SK-N-MC (cell line): ENCODE measurements around the gene SEM1.
"Not testable (repeated sequence)": the region's sequence is repeated elsewhere in the genome, so short reads cannot be mapped to it uniquely, and the experiment has no call there.

Source experiments
- DNase-seq: peaks from one replicate; pipeline ENCODE4 v3.0.0-alpha.2; 2011; ENCODE audit warnings: low read depth, low spot score
- H3K27ac ChIP-seq: fragments of 200-600 bp; sonication (generic); 2 replicates; pipeline ENCODE4 v1.5.1; 2016; ENCODE audit warnings: mixed run types
- H3K36me3 ChIP-seq: fragments of 200-600 bp; sonication (generic); 2 replicates; pipeline ENCODE4 v1.6.1; 2017; ENCODE audit warnings: antibody characterized with exemption, low read length, mixed read lengths; ENCODE audit not compliant: insufficient read depth
- H3K4me3 ChIP-seq: fragments of 200-600 bp; sonication (generic); 2 replicates; pipeline ENCODE4 v1.5.1; 2016
- H3K9ac ChIP-seq: fragments of 200-600 bp; sonication (generic); 2 replicates; pipeline ENCODE4 v1.8.0; 2017; ENCODE audit warnings: mixed run types, mixed read lengths; ENCODE audit not compliant: insufficient read length
- H3K9me3 ChIP-seq: fragments of 200-600 bp; sonication (generic); 2 replicates; pipeline ENCODE4 v1.6.1; 2017; ENCODE audit warnings: low read depth, mild to moderate bottlenecking, antibody characterized with exemption, low read length, moderate library complexity, mixed read lengths
- EZH2 ChIP-seq: fragments of 200-600 bp; sonication (generic); IDR thresholded peaks from one replicate; pipeline ENCODE4 v1.6.1; 2017; ENCODE audit warnings: antibody characterized with exemption
- FOXP2 ChIP-seq: optimal IDR thresholded peaks from 2 replicates; pipeline ENCODE3; 2011; ENCODE audit warnings: mild to moderate bottlenecking, moderate library complexity; ENCODE audit not compliant: insufficient read depth; ENCODE audit errors: extremely low read length, control extremely low read depth
- POLR2AphosphoS5 ChIP-seq: IDR thresholded peaks from 2 replicates; pipeline ENCODE4 v1.6.1; 2012; ENCODE audit warnings: mild to moderate bottlenecking, low read depth, low read length, borderline replicate concordance

SEM1 gene

GRCh38 chr7:96734343-96734742 is 24.7 kb upstream of the SEM1 start:
- Histone ChIP-seq H3K36me3 (no peaks in the 10 kb centered on the region), H3K4me3 (no peak overlapping the region), H3K9me3 (no peaks in the 10 kb centered on the region), H3K9ac (no peak overlapping the region), H3K27ac (no peak overlapping the region)
- TF ChIP-seq POLR2AphosphoS5 (no peak), EZH2 (no peak), FOXP2 (no peak)
- no peak for DNase-seq

GRCh38 chr7:96729820-96730219 is 20.2 kb upstream of the SEM1 start:
- no peak overlapping the region for H3K27ac ChIP-seq
- DNase-seq: no peak
- H3K9ac ChIP-seq: no peak overlapping the region
- no peaks in the 10 kb centered on the region for H3K9me3 ChIP-seq
- no peak for TF ChIP-seq POLR2AphosphoS5
- no peak for TF ChIP-seq EZH2
- no peak for TF ChIP-seq FOXP2
- no peaks in the 10 kb centered on the region for H3K36me3 ChIP-seq
- H3K4me3 ChIP-seq: no peak overlapping the region

- Histone ChIP-seq H3K36me3 (no peaks in the 10 kb centered on the region), H3K9ac (no peak overlapping the region), H3K27ac (no peak overlapping the region), H3K4me3 (no peak overlapping the region), H3K9me3 (no peaks in the 10 kb centered on the region)
- no peak for DNase-seq
- no peak for TF ChIP-seq FOXP2
Observed at GRCh38 chr7:96728139-96728538, 18.5 kb upstream of the SEM1 start.

- H3K9ac ChIP-seq: no peak overlapping the region
- H3K4me3 ChIP-seq: no peak overlapping the region
- no peaks in the 10 kb centered on the region for H3K9me3 ChIP-seq
- H3K27ac ChIP-seq: no peak overlapping the region
- no peaks in the 10 kb centered on the region for H3K36me3 ChIP-seq
- DNase-seq: no peak
- TF ChIP-seq POLR2AphosphoS5 (no peak), FOXP2 (no peak), EZH2 (no peak)
Observed at GRCh38 chr7:96727534-96728088, 18.0 kb upstream of the SEM1 start.

- DNase-seq: no peak
- no peaks in the 10 kb centered on the region for H3K9me3 ChIP-seq
- no peak overlapping the region for H3K9ac ChIP-seq
- no peak for TF ChIP-seq FOXP2
- TF ChIP-seq EZH2: no peak
- no peak for TF ChIP-seq POLR2AphosphoS5
- no peak overlapping the region for H3K4me3 ChIP-seq
- no peaks in the 10 kb centered on the region for H3K36me3 ChIP-seq
- H3K27ac ChIP-seq: no peak overlapping the region
Observed at GRCh38 chr7:96723622-96724021, 14.0 kb upstream of the SEM1 start.

- not testable (repeated sequence) for H3K4me3 ChIP-seq, H3K9me3 ChIP-seq, H3K9ac ChIP-seq, H3K27ac ChIP-seq, DNase-seq, H3K36me3 ChIP-seq
Observed at GRCh38 chr7:96722928-96723327, 13.3 kb upstream of the SEM1 start.

GRCh38 chr7:96720843-96721242 is 11.2 kb upstream of the SEM1 start:
- no peak for TF ChIP-seq FOXP2
- TF ChIP-seq EZH2: no peak
- no peak; the same call in 1 of the 2 replicates for TF ChIP-seq POLR2AphosphoS5
- Histone ChIP-seq H3K36me3 (no peaks in the 10 kb centered on the region), H3K27ac (0 out of 2 replicates have a peak overlapping the region, but pooled peaks have one; percentile 10), H3K9me3 (no peaks in the 10 kb centered on the region), H3K4me3 (peak overlapping the region; percentile 27), H3K9ac (no peak overlapping the region)
- DNase-seq: peak; percentile 72

GRCh38 chr7:96719164-96719563 is 9.5 kb upstream of the SEM1 start:
- Histone ChIP-seq H3K36me3 (no peaks in the 10 kb centered on the region), H3K4me3 (no peak overlapping the region), H3K9ac (no peak overlapping the region), H3K27ac (no peak overlapping the region), H3K9me3 (no peaks in the 10 kb centered on the region)
- DNase-seq: no peak
- TF ChIP-seq FOXP2 (no peak), POLR2AphosphoS5 (no peak), EZH2 (no peak)

- no peak for DNase-seq
Observed at GRCh38 chr7:96718107-96719003, 8.7 kb upstream of the SEM1 start.

More at GRCh38 chr7:96718107-96719003, 8.7 kb upstream of the SEM1 start:
- TF ChIP-seq EZH2 (no peak), FOXP2 (no peak), POLR2AphosphoS5 (no peak)
- Histone ChIP-seq H3K9me3 (no peaks in the 10 kb centered on the region), H3K4me3 (no peak overlapping the region), H3K36me3 (no peaks in the 10 kb centered on the region), H3K27ac (no peak overlapping the region), H3K9ac (no peak overlapping the region)
